Spleen (tissue), 11 donors: ENCODE data around the gene ITGB5. TPM values are rescaled to one million over a fixed set of nuclear protein-coding genes. Genes with fewer than 3 reads are reported as not detected.

Experiments used
- DNase-seq: peaks from one replicate; pipeline ENCODE4 v3.0.0-alpha.2; 2020
- H3K27ac ChIP-seq, 8 donors: fragments of 200-600 bp; sonication (generic) in 7 of 8; 1 replicate in 4 of 8; 2 replicates in 4 of 8; pipeline versions ENCODE4 v1.5.0 to v1.8.0; 2016 to 2021; ENCODE audit warnings: inconsistent platforms in 4 of 8, mild to moderate bottlenecking in 4 of 8, moderate library complexity in 1 of 8
- H3K27me3 ChIP-seq, 7 donors: fragments of 200-600 bp; sonication (generic) in 6 of 7; replicated peaks in 1 of 7; 1 replicate in 4 of 7; 2 replicates in 3 of 7; pipeline versions ENCODE4 v1.5.0 to v1.8.0; 2016 to 2021; ENCODE audit warnings: inconsistent platforms in 3 of 7, mild to moderate bottlenecking in 1 of 7
- H3K36me3 ChIP-seq, 6 donors: fragments of 200-600 bp; sonication (generic) in 5 of 6; 1 replicate in 4 of 6; 2 replicates in 2 of 6; pipeline versions ENCODE4 v1.5.0 to v1.8.0; 2016 to 2021; ENCODE audit warnings: inconsistent platforms in 2 of 6
- H3K4me1 ChIP-seq, 6 donors: fragments of 200-600 bp; sonication (generic) in 5 of 6; 1 replicate in 3 of 6; 2 replicates in 3 of 6; pipeline versions ENCODE4 v1.5.0 to v1.8.0; 2016 to 2021; ENCODE audit warnings: inconsistent platforms in 3 of 6
- H3K4me3 ChIP-seq, 8 donors: fragments of 200-600 bp; sonication (generic) in 7 of 8; 1 replicate in 4 of 8; 2 replicates in 4 of 8; pipeline versions ENCODE4 v1.5.0 to v1.8.0; 2016 to 2021; ENCODE audit warnings: inconsistent platforms in 4 of 8, mild to moderate bottlenecking in 4 of 8, moderate library complexity in 2 of 8
- H3K9me3 ChIP-seq, 8 donors: fragments of 200-600 bp; sonication (generic) in 7 of 8; 1 replicate in 4 of 8; 2 replicates in 4 of 8; pipeline versions ENCODE4 v1.5.0 to v1.8.0; 2016 to 2021; ENCODE audit warnings: inconsistent platforms in 4 of 8
- POLR2A ChIP-seq, 3 donors: fragments of 450-650 bp; IDR thresholded peaks; one replicate each; pipeline ENCODE4 v1.5.1; 2017; ENCODE audit warnings: antibody characterized with exemption in 3 of 3, mild to moderate bottlenecking in 1 of 3
- POLR2AphosphoS5 ChIP-seq, 3 donors: sonication (generic); formaldehyde crosslinking; IDR thresholded peaks; one replicate each; pipeline ENCODE4 v1.5.1; 2017; ENCODE audit warnings: antibody characterized with exemption in 3 of 3
- WGBS, 5 donors: extraction: QIAGEN DNeasy Blood & Tissue Kit in 3 of 5; methylation state at CpG; one replicate each; pipeline versions ENCODE4 v1.1.5 to v1.1.7; 2013 to 2018; 5-methylcytosine and 5-hydroxymethylcytosine counted together
- intact Hi-C: fragments of 100-400 bp; cut with DNase I; formaldehyde crosslinking; loops from one replicate; pipeline ENCODE4 v1.15.0; 2023; ENCODE audit warnings: low total_unique reads
- microRNA-seq, 3 donors: library from miRNA; unstranded; fragments of <30 nt; microRNA quantifications; one replicate each; pipeline versions ENCODE4 to v1.1.0, GENCODE V29; 2019 to 2020
- polyA plus RNA-seq, 3 donors: library from polyadenylated mRNA; stranded (reverse); fragments of 200-250 nt; gene quantifications; one replicate each; pipeline ENCODE4 v1.2.1, GENCODE V29; 2013
- small RNA-seq, 4 donors: library from RNA; depleted of rRNA; stranded (forward); fragments of <200 nt; gene quantifications; one replicate each; pipeline ENCODE3, GENCODE V24; 2016
- total RNA-seq, 7 donors: library from RNA; depleted of rRNA in 3 of 7; stranded (reverse); fragments of >200 nt in 3 of 7; fragmentation: NEBNext Ultra II Directional in 4 of 7; extraction: Animal tissue kit (Norgen Biotek cat#: 25700) in 4 of 7; gene quantifications; one replicate each; pipeline versions ENCODE4 v1.1.0 to v1.2.1, GENCODE V29; 2016 to 2021
- TF ChIP-seq, protein P1 (sequence below), 11 experiments: fragments of 200-600 bp in 7 of 11; fragments of 450-650 bp in 4 of 11; sonication (generic) in 4 of 11; IDR thresholded peaks in 8 of 11; conservative IDR thresholded peaks in 3 of 11; 1 replicate in 7 of 11; 2 replicates in 4 of 11; pipeline versions ENCODE4 v1.4.0 to v1.8.0; 2016 to 2021; ENCODE audit warnings: antibody characterized with exemption in 11 of 11, inconsistent platforms in 4 of 11, mild to moderate bottlenecking in 1 of 11
- donor health status: healthy with polysubstance abuse.
- donor health status: DM: no; HTN: no; CAD: no; lungs with moderate emphysema.
- donor health status: DM: no; HTN: no; CAD: no.
- donor health status: Bipolar disorder and iron deficiency.
- donor health status: healthy.
- donor health status: DM: no; HTN: no; CAD: no.
- donor health status: DM: yes; HTN: yes; CAD: no.

Gene ITGB5
- total and polyA plus RNA-seq, 10 donors = 7.4 to 227 (median 108) TPM

- Histone ChIP-seq H3K4me1 (no peaks in the 10 kb centered on the region), H3K4me3 (no peak overlapping the region), H3K36me3 (peaks cover 0 to 23% (median 3%) of the 10 kb centered on the region in 6 donors), H3K27ac (peak overlapping the region in 1 of 8 donors; percentile 4), H3K27me3 (peaks cover 0 to 49% (median 0%) of the 10 kb centered on the region in 7 donors), H3K9me3 (no peaks in the 10 kb centered on the region)
- intact Hi-C loops = no loop called here
- TF ChIP-seq POLR2AphosphoS5 (IDR thresholded peaks at IDR 0.05) = no peak
- TF ChIP-seq, protein P1, sequence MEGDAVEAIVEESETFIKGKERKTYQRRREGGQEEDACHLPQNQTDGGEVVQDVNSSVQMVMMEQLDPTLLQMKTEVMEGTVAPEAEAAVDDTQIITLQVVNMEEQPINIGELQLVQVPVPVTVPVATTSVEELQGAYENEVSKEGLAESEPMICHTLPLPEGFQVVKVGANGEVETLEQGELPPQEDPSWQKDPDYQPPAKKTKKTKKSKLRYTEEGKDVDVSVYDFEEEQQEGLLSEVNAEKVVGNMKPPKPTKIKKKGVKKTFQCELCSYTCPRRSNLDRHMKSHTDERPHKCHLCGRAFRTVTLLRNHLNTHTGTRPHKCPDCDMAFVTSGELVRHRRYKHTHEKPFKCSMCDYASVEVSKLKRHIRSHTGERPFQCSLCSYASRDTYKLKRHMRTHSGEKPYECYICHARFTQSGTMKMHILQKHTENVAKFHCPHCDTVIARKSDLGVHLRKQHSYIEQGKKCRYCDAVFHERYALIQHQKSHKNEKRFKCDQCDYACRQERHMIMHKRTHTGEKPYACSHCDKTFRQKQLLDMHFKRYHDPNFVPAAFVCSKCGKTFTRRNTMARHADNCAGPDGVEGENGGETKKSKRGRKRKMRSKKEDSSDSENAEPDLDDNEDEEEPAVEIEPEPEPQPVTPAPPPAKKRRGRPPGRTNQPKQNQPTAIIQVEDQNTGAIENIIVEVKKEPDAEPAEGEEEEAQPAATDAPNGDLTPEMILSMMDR (IDR thresholded peaks at IDR 0.05 in 8 of 11, conservative IDR thresholded peaks at IDR 0.05 in 3 of 11) = no peak
- no peak for DNase-seq
- 60 to 69% (median 66%) methylated on average over 2 of the region's 2 CpGs for WGBS, 5 donors
Observed at GRCh38 chr3:124722589-124722988, 164.6 kb downstream of the ITGB5 start.

DNA sequence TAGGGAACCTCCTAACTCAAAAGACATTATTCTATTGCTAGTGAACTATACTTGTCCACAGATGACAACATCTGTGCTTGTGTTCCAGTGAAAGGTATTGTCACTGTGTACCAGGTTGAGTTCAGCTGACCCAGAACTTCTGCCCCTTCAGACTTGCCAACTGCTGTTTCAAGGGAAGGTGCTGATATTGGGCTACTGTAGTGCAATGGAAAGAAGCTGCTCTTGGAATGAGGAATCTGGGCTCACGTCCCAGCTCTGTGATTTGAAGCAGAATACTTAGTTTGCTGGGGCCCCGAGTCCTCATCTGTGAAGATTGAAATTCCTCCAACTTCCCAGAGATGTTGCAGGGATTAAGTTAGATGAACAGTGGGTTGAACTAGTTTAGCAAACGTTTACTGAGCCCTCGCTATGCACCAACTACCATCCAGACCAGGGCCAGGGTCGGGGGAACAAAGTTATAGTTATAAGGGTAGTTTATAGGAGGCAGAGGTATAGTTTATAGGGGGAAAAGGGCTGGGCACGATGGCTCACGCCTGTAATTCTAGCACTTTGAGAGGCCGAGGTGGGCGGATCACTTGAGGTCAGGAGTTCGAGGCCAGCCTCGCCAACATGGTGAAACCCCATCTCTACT is 172.8 kb downstream of the ITGB5 start:
- intact Hi-C loops = no loop called here
- Histone ChIP-seq H3K4me3 (no peak overlapping the region), H3K4me1 (no peaks in the 10 kb centered on the region), H3K27ac (no peak overlapping the region), H3K9me3 (no peaks in the 10 kb centered on the region), H3K27me3 (peaks cover 0 to 21% (median 0%) of the 10 kb centered on the region in 7 donors), H3K36me3 (peaks cover 0 to 44% (median 3%) of the 10 kb centered on the region in 6 donors)
- no peak for DNase-seq
- TF ChIP-seq, protein P1 (IDR thresholded peaks at IDR 0.05 in 8 of 11, conservative IDR thresholded peaks at IDR 0.05 in 3 of 11) = no peak
- TF ChIP-seq POLR2AphosphoS5 (IDR thresholded peaks at IDR 0.05) (no peak), POLR2A (IDR thresholded peaks at IDR 0.05) (no peak)
- WGBS, 5 donors = 73 to 90% (median 78%) methylated on average over 11 of the region's 11 CpGs

Small RNAs within 50 kb of the gene (microRNA-seq; reads per million reads assigned to microRNA genes)
- gene MIR544B = 0 reads per million in 3 donors

Small RNAs within 50 kb of the gene (small RNA-seq; reads per million reads assigned to genes)
- gene MIR544B = 0 reads per million in 4 donors

Other genes with a start within 250 kb of the ITGB5 start
- 10 to 100 TPM; 21.9 to 41.8 (median 26.7) TPM for gene UMPS, start 156.9 kb downstream of the ITGB5 start, total RNA-seq
- gene UMPS, start 156.9 kb downstream of the ITGB5 start, polyA plus RNA-seq = 10 to 100 TPM; 11.2 to 39.8 (median 17.6) TPM
- gene MUC13, start 47.4 kb upstream of the ITGB5 start, total RNA-seq = under 1 TPM in 3 of 7 donors, not detected in 4; 0.11 to 0.93 (median 0.27) TPM
- gene MUC13, start 47.4 kb upstream of the ITGB5 start, polyA plus RNA-seq = under 1 TPM; 0.06 to 0.22 (median 0.07) TPM
- 10 to 100 TPM; 52.1 to 87.9 (median 74.4) TPM for gene HEG1, start 168.6 kb upstream of the ITGB5 start, total RNA-seq
- 1 to 10 TPM; 3.1 to 6.3 (median 3.4) TPM for gene HEG1, start 168.6 kb upstream of the ITGB5 start, polyA plus RNA-seq